ENCODE results near the gene VSX1. TPM values are rescaled to one million over a fixed set of nuclear protein-coding genes. Genes with fewer than 3 reads are reported as not detected.

VSX1 gene
- total RNA-seq, 2 donors from 2014 or later = not detected

DNA sequence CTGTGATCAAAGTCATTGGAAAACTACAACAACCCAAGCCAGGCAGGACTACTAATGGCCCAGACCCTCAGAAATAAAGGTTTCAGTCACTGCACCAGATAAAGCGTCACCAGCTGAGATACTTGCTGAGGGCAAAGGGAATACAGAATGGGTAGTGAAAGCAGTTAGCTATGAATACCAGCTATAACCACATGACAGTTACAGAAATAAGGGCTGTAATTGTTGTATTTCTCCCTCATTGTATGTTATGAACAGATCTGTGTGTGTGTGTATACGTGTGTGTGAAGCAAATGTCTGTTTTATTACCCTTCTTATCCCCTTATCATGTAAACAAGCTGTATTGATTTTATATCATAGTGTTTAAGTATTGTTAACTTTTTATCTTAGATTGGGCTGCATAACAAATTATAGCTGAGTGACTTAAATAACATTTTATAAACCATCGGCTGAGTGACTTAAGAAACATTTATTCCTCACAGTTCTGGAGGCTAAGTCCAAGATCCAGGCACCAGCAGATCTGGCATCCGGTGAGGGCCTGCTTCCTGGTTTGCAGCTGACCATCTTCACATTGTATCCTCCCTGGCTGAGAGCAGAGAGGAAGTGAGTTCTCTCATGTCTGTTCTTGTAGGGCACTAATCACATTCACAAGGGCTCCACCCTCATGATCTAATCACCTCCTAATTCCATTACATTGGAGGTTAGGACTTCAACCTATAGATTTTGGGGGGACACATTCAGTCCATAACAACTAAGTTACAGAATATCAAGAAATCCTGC, 46.0 kb upstream of the VSX1 start:
- Histone ChIP-seq H3K4me3 (no peak overlapping the region), H3K4me1 (replicated peaks) (no peaks in the 10 kb centered on the region), H3K36me3 (no peaks in the 10 kb centered on the region), H3K27ac (no peak overlapping the region), H3K9me3 (no peaks in the 10 kb centered on the region), H3K27me3 (replicated peaks; ENCODE audit: insufficient read depth) (no peaks in the 10 kb centered on the region)
- intact Hi-C loops (cut with DNase I) = no loop called here
- DNase-seq (ENCODE audit: low spot score) = no peak
- TF ChIP-seq POLR2AphosphoS5 (IDR thresholded peaks at IDR 0.05) = no peak
- TF ChIP-seq CTCF (IDR thresholded peaks at IDR 0.05) = no peak
- TF ChIP-seq POLR2A (IDR thresholded peaks at IDR 0.05) = no peak
- 84% methylated on average over 4 of the region's 4 CpGs for WGBS

DNA sequence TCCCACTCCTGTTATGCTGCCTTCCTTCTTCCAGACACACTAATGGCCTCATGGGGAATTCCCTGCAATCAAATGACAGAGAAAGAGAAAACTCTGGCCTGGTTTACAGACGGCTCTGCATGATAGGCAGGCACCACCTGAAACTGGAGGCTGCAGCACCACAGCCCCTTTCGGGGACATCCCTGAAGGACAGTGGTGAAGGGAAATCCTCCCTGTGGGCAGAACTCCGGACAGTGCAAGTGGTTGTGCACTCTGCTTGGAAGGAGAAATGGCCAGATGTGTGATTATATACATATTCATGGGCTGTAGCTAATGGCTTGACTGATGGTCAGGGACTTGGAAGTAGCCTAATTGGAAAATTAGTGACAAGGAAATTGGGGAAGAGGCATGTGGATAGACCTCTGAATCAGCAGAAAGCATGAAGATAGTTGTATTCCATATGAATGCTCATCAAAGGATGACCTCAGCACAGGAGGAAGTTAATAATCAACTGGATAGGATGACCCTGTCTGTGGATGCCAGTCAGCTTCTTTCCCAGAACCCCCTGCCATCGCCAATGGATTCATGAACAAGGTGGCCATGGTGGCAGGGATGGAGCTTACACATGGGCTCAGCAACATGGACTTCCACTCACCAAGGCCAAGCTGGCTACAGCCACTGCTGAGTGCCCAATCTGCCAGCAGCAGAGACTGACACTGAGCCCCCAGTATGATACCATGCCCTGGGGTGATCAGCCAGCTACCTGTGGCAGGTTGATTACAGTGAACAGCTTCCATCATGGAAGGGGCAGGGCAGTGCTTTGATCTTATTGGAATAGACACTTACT, 44.5 kb upstream of the VSX1 start:
- Histone ChIP-seq H3K27me3 (replicated peaks; ENCODE audit: insufficient read depth) (no peaks in the 10 kb centered on the region), H3K27ac (no peak overlapping the region), H3K36me3 (no peaks in the 10 kb centered on the region), H3K4me1 (replicated peaks) (no peaks in the 10 kb centered on the region), H3K4me3 (no peak overlapping the region), H3K9me3 (no peaks in the 10 kb centered on the region)
- DNase-seq (ENCODE audit: low spot score) = no peak
- 92% methylated on average over 4 of the region's 4 CpGs for WGBS
- TF ChIP-seq POLR2AphosphoS5 (IDR thresholded peaks at IDR 0.05) = no peak
- intact Hi-C loops (cut with DNase I) = no loop called here

DNA sequence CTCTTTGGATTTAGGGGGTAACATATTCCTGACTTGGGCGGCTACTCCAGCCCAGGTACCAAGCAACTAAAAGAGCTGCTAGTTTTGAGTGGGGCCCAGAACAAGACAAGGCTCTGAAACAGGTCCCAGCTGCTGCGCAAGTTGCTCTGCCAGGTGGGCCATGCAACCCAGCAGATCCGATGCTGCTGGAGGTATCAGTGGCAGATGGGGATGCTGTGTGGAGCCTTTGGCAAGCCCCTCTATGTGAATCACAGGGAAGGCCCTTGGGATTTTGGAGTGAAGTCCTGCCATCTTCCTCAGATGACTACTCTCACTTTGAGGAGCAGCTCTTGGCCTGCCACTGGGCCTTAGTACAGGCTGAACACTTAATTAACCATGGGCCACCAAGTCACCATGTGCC, 43.7 kb upstream of the VSX1 start:
- WGBS = 81% methylated on average over 3 of the region's 3 CpGs
- Histone ChIP-seq H3K4me3 (no peak overlapping the region), H3K27me3 (replicated peaks; ENCODE audit: insufficient read depth) (no peaks in the 10 kb centered on the region), H3K27ac (no peak overlapping the region), H3K4me1 (replicated peaks) (no peaks in the 10 kb centered on the region), H3K36me3 (no peaks in the 10 kb centered on the region), H3K9me3 (no peaks in the 10 kb centered on the region)
- TF ChIP-seq POLR2A (IDR thresholded peaks at IDR 0.05) = no peak
- no peak for TF ChIP-seq POLR2AphosphoS5 (IDR thresholded peaks at IDR 0.05)
- TF ChIP-seq CTCF (IDR thresholded peaks at IDR 0.05) = no peak
- intact Hi-C loops (cut with DNase I) = no loop called here
- no peak for DNase-seq (ENCODE audit: low spot score)

GRCh38 chr20:25120920-25121319, 39.0 kb upstream of the VSX1 start:
- Histone ChIP-seq H3K4me1 (replicated peaks) (peaks cover 9% of the 10 kb centered on the region), H3K27me3 (replicated peaks; ENCODE audit: insufficient read depth) (no peaks in the 10 kb centered on the region), H3K27ac (no peak overlapping the region), H3K4me3 (no peak overlapping the region), H3K9me3 (no peaks in the 10 kb centered on the region), H3K36me3 (no peaks in the 10 kb centered on the region)
- intact Hi-C loops (cut with DNase I) = no loop called here
- TF ChIP-seq POLR2A (IDR thresholded peaks at IDR 0.05) (no peak), POLR2AphosphoS5 (IDR thresholded peaks at IDR 0.05) (no peak), CTCF (IDR thresholded peaks at IDR 0.05) (no peak)
- no peak for DNase-seq (ENCODE audit: low spot score)
- WGBS = 95% methylated on average over 2 of the region's 2 CpGs

- H3K36me3 ChIP-seq = no peaks in the 10 kb centered on the region
- no peak overlapping the region for H3K4me3 ChIP-seq
- H3K27ac ChIP-seq = no peak overlapping the region
- intact Hi-C loops (cut with DNase I) = no loop called here
- no peak for TF ChIP-seq POLR2AphosphoS5 (IDR thresholded peaks at IDR 0.05)
- TF ChIP-seq POLR2A (IDR thresholded peaks at IDR 0.05) = no peak
- no peak for TF ChIP-seq CTCF (IDR thresholded peaks at IDR 0.05)
- no peak for DNase-seq (ENCODE audit: low spot score)
- H3K27me3 ChIP-seq (replicated peaks; ENCODE audit: insufficient read depth) = no peaks in the 10 kb centered on the region
- H3K4me1 ChIP-seq (replicated peaks) = peaks cover 9% of the 10 kb centered on the region
- no peaks in the 10 kb centered on the region for H3K9me3 ChIP-seq
- WGBS = 74% methylated on average over 3 of the region's 3 CpGs
These were observed 38.5 kb upstream of the VSX1 start for GRCh38 chr20:25120457-25120856.

Data from prostate gland (tissue), 2 donors.